IgD-negative memory B cell (primary cell): ENCODE measurements around the gene APOC3. TPM values are rescaled to one million over a fixed set of nuclear protein-coding genes. Genes with fewer than 3 reads are reported as not detected.
A peak's percentile ranks its signal among the peaks of the same experiment; 100 is the strongest.

Experiments used
- H3K27ac Mint-ChIP-seq, 3 donors: one replicate each; pipeline ENCODE4 v1.8.0; 2020 to 2022; ENCODE audit warnings: mild to moderate bottlenecking in 3 of 3, mixed read lengths in 3 of 3, moderate library complexity in 1 of 3
- H3K27me3 Mint-ChIP-seq: one replicate; pipeline ENCODE4 v1.8.0; 2021; ENCODE audit warnings: mixed read lengths
- H3K36me3 Mint-ChIP-seq: one replicate; pipeline ENCODE4 v1.8.0; 2020; ENCODE audit warnings: mild to moderate bottlenecking, mixed read lengths
- H3K4me1 Mint-ChIP-seq, 3 donors: one replicate each; pipeline ENCODE4 v1.8.0; 2020 to 2022; ENCODE audit warnings: mixed read lengths in 3 of 3, mild to moderate bottlenecking in 1 of 3
- H3K4me3 Mint-ChIP-seq, 4 donors: one replicate each; pipeline ENCODE4 v1.8.0; 2020 to 2022; ENCODE audit warnings: mild to moderate bottlenecking in 4 of 4, mixed read lengths in 4 of 4, moderate library complexity in 3 of 4
- H3K9me3 Mint-ChIP-seq, 3 donors: one replicate each; pipeline ENCODE4 v1.8.0; 2020 to 2021; ENCODE audit warnings: mixed read lengths in 3 of 3, mild to moderate bottlenecking in 1 of 3
- polyA plus RNA-seq: library from polyadenylated mRNA; unstranded; fragments of 300-500 nt; fragmentation: Illumina TruSeq; gene quantifications from one replicate; pipeline ENCODE4 v1.2.3, GENCODE V29; 2021

APOC3 gene
- not detected for polyA plus RNA-seq

DNA sequence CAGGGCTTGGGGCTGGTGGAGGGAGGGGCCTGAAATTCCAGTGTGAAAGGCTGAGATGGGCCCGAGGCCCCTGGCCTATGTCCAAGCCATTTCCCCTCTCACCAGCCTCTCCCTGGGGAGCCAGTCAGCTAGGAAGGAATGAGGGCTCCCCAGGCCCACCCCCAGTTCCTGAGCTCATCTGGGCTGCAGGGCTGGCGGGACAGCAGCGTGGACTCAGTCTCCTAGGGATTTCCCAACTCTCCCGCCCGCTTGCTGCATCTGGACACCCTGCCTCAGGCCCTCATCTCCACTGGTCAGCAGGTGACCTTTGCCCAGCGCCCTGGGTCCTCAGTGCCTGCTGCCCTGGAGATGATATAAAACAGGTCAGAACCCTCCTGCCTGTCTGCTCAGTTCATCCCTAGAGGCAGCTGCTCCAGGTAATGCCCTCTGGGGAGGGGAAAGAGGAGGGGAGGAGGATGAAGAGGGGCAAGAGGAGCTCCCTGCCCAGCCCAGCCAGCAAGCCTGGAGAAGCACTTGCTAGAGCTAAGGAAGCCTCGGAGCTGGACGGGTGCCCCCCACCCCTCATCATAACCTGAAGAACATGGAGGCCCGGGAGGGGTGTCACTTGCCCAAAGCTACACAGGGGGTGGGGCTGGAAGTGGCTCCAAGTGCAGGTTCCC lies at the start of gene APOC3:
Gene APOC3, plus strand, starts transcription at position 383 of the 659 bp plus-strand sequence. CDS start 676 bp downstream, outside the sequence.
- Mint-ChIP-seq H3K36me3 (no peaks in the 10 kb centered on the region), H3K4me3 (no peak within 1 kb of the TSS), H3K27me3 (peaks cover 4% of the 10 kb centered on the region), H3K9me3 (no peaks in the 10 kb centered on the region), H3K27ac (no peak within 1 kb of the TSS), H3K4me1 (peaks cover under 1 to 1% (median under 1%) of the 10 kb centered on the region in 3 donors)

GRCh38 chr11:116782728-116783127 lies 47.0 kb upstream of the APOC3 start:
- Mint-ChIP-seq H3K4me1 (peaks cover 20 to 25% (median 23%) of the 10 kb centered on the region in 3 donors), H3K36me3 (peaks cover 12% of the 10 kb centered on the region), H3K27ac (peak overlapping the region in 2 of 3 donors; percentile 31 to 64), H3K4me3 (peak overlapping the region in 1 of 4 donors; percentile 50), H3K9me3 (no peaks in the 10 kb centered on the region), H3K27me3 (no peaks in the 10 kb centered on the region)

- Mint-ChIP-seq H3K27ac (peak overlapping the region in 2 of 3 donors; percentile 16 to 59), H3K36me3 (peaks cover 6% of the 10 kb centered on the region), H3K4me3 (peak overlapping the region; percentile 89 to 99 (median 98)), H3K4me1 (peaks cover 22 to 30% (median 26%) of the 10 kb centered on the region in 3 donors), H3K27me3 (peaks cover 3% of the 10 kb centered on the region), H3K9me3 (no peaks in the 10 kb centered on the region)
Observed at GRCh38 chr11:116786326-116786725, 43.4 kb upstream of the APOC3 start.

DNA sequence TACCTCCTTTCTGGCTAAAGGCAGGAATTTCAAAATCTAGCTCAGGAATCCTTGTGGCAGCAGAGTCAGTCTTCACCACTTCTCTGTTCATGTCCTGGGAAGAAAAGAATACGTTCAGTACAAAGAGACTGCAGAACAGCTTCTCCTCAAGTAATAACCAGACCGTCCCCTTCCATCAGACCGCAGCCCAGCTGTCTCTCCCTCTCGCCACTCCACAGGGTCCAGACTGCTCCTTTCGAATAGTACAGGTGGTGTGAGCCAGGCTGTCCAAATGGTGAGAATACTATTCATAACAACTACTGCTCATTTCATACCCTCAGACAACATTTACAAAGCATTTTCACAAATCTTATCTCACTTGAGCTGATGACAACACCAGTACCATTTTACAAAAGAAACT lies 42.7 kb upstream of the APOC3 start:
- Mint-ChIP-seq H3K27me3 (peaks cover 3% of the 10 kb centered on the region), H3K4me1 (peaks cover 20 to 29% (median 24%) of the 10 kb centered on the region in 3 donors), H3K36me3 (peaks cover 4% of the 10 kb centered on the region), H3K4me3 (peak overlapping the region; percentile 89 to 99 (median 98)), H3K9me3 (no peaks in the 10 kb centered on the region), H3K27ac (peak overlapping the region; percentile 16 to 97 (median 54))

DNA sequence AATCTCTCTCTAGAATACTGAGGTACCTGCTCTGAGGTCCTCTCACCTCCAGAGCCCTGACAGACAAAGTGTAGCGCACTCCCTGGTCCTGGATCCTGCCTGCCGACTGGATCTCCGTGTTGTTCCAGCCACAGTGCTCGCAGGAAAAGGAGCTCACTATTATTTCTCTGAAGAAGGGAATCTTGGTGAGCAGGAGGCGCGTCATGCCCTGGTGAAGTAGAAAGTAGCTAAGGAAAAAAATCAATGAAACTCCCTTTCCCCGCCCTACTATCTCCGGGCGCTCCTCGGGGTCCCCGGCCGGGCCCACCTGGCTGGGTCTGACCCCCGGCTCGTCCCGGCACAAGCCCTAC lies 42.3 kb upstream of the APOC3 start:
- Mint-ChIP-seq H3K36me3 (peaks cover 4% of the 10 kb centered on the region), H3K27ac (peak overlapping the region; percentile 53 to 97 (median 54)), H3K4me3 (peak overlapping the region; percentile 89 to 99 (median 98)), H3K4me1 (peaks cover 20 to 25% (median 24%) of the 10 kb centered on the region in 3 donors), H3K9me3 (no peaks in the 10 kb centered on the region), H3K27me3 (peaks cover 3% of the 10 kb centered on the region)

DNA sequence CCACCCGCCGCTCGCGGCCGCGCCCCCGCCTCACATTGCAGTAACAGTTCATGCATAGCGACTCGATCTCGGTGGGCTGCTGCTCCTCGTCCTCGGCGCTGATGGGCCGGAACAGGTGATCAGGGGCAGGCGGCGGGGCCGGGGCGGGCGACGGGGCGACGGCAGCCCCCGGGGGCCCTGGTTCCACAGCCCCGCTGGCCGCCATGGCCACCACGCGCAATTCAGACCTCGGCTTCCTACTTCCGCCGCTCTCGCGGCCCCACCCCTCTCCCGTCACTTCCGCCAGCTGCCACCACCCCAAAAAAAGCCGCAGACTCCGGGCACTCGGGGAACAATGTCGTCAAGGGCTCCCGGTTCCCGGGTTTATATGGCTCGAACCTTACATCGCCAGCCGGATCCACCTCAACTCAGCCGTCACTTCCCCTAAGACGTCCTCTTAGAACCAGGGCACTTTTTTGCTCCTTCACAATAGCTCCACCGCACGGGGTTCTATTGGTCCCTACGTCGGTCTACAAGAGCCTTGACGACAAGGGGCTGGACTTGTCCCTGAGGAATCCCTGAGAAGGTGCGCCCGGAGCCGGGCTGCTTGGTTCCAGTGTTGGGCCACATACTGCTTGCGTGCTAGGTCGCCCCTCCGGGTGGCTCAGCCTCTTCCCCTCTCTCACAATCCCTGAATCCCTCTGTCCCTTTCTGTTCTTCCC lies 41.8 kb upstream of the APOC3 start, which contains the start of gene ZPR1:
Gene ZPR1, minus strand, starts transcription at position 238 of the 701 bp plus-strand sequence. Its CDS starts 33 bp downstream, at position 205.
- Mint-ChIP-seq H3K4me3 (peak within 1 kb of the TSS; percentile 89 to 99 (median 98)), H3K27ac (peak within 1 kb of the TSS; percentile 87 to 97 (median 95)), H3K27me3 (peaks cover 3% of the 10 kb centered on the region), H3K9me3 (no peaks in the 10 kb centered on the region), H3K36me3 (peaks cover 4% of the 10 kb centered on the region), H3K4me1 (peaks cover 20 to 24% (median 23%) of the 10 kb centered on the region in 3 donors)

GRCh38 chr11:116788534-116788933 lies 41.2 kb upstream of the APOC3 start:
- Mint-ChIP-seq H3K4me1 (peaks cover 20 to 24% (median 23%) of the 10 kb centered on the region in 3 donors), H3K4me3 (peak overlapping the region; percentile 89 to 99 (median 98)), H3K9me3 (no peaks in the 10 kb centered on the region), H3K27ac (peak overlapping the region in 2 of 3 donors; percentile 19 to 97), H3K36me3 (peaks cover 4% of the 10 kb centered on the region), H3K27me3 (peaks cover 3% of the 10 kb centered on the region)

DNA sequence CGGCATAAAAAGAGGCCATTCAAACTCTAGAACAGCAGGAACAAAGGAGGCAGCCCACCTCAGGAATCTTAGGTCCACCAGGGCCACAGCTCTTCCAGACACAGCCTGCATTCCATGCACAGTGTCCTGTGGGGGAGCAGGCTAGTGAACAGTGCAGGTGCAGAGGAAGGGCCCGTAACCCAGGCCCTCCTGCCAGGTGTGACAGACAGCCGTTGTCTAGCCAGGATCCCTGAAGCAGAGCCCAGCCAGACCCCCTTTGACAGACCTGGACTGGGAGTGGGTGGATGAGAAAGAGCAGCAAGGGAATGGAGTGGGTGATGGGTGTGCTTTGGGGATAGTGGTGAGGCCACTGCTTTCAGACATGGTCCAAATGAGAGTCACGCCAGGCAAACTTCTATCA lies 40.7 kb upstream of the APOC3 start:
- H3K9me3 Mint-ChIP-seq: no peaks in the 10 kb centered on the region
- peak overlapping the region in 1 of 3 donors; percentile 19 for H3K27ac Mint-ChIP-seq
- H3K27me3 Mint-ChIP-seq: peaks cover 3% of the 10 kb centered on the region
- peaks cover 20 to 24% (median 23%) of the 10 kb centered on the region in 3 donors for H3K4me1 Mint-ChIP-seq
- peaks cover 4% of the 10 kb centered on the region for H3K36me3 Mint-ChIP-seq
- H3K4me3 Mint-ChIP-seq: peak overlapping the region; percentile 68 to 99 (median 92)

DNA sequence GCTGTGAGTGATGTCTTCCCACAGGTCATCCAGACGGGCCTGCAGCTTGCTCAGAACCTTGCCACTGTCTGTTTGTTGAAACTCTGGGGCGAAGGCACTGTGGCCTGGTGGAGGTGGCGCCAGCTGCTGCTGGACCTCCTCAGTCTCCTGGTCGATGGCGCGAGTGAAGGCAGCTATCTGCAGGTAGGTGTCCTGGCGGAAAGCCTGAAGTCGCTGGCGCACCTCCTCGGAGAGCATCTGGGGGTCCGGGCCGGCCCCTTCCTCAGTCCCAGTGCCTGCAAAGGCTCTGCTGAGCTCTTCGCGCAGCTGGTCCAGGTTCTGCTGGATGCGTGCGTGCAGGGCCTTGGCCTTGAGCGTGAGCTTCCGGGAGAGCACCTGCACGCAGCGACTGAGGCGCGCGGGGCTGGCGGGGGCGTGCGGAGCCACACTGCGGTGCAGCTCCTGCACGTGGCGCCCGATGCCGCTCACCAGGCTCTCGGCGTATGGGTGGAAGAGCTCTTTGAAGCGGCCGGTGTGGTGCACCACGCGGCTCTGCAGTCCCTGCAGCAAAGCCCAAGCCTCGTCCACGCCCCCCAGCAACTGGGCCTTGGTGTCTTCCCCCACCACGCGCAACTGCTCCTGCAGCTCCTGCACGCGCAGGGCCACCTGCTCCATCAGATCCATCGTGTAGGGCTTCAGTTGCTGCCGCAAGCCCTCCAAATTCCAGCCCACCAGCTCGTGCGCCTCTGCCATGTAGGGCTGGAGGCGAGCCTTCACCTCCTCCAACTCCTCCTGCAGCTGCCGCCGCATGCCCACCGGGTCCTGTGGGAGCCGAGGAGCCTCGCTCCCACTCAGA lies 39.3 kb upstream of the APOC3 start:
- Mint-ChIP-seq H3K27me3 (peaks cover 3% of the 10 kb centered on the region), H3K4me3 (peak overlapping the region in 2 of 4 donors; percentile 5 to 74), H3K27ac (no peak overlapping the region), H3K9me3 (no peaks in the 10 kb centered on the region), H3K36me3 (peaks cover 4% of the 10 kb centered on the region), H3K4me1 (peaks cover 16 to 19% (median 19%) of the 10 kb centered on the region in 3 donors)

GRCh38 chr11:116791002-116791812 lies 38.5 kb upstream of the APOC3 start:
- Mint-ChIP-seq H3K4me1 (peaks cover 9 to 17% (median 16%) of the 10 kb centered on the region in 3 donors), H3K36me3 (peaks cover 4% of the 10 kb centered on the region), H3K27ac (no peak overlapping the region), H3K9me3 (no peaks in the 10 kb centered on the region), H3K4me3 (peak overlapping the region in 3 of 4 donors; percentile 13 to 74 (median 52)), H3K27me3 (peaks cover 3% of the 10 kb centered on the region)

DNA sequence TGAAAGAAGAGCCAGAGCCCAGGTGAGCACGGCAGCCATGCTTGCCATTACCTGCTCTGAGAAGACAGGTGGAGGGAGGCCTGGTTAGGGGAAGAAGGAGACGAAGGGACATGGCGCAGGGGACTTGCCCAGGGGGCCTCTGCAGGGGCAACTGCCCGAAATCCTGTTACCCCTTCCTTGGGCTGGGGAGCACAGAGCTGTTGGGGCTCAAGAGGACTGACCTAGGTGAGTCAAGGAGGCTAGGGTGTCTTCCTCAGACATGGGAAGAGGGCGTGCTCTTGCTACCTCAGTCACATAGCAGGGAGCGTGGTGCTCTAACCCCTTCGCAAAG lies 37.9 kb upstream of the APOC3 start, which contains the start of gene APOA5:
Gene APOA5, minus strand, starts transcription at position 67 of the 331 bp plus-strand sequence. Its CDS starts 19 bp downstream, at position 48.
- Mint-ChIP-seq H3K36me3 (peaks cover 4% of the 10 kb centered on the region), H3K27ac (peak within 1 kb of the TSS in 1 of 3 donors; percentile 14), H3K4me1 (peaks cover 9 to 12% (median 11%) of the 10 kb centered on the region in 3 donors), H3K9me3 (no peaks in the 10 kb centered on the region), H3K4me3 (peak within 1 kb of the TSS in 3 of 4 donors; percentile 13 to 74 (median 52)), H3K27me3 (peaks cover 4% of the 10 kb centered on the region)

GRCh38 chr11:116792144-116792868 lies 37.4 kb upstream of the APOC3 start:
- peaks cover 7 to 9% (median 7%) of the 10 kb centered on the region in 3 donors for H3K4me1 Mint-ChIP-seq
- no peaks in the 10 kb centered on the region for H3K9me3 Mint-ChIP-seq
- peaks cover 4% of the 10 kb centered on the region for H3K27me3 Mint-ChIP-seq
- no peaks in the 10 kb centered on the region for H3K36me3 Mint-ChIP-seq
- H3K4me3 Mint-ChIP-seq: no peak overlapping the region
- H3K27ac Mint-ChIP-seq: no peak overlapping the region
